Mesendoderm (in vitro differentiated cells): Measurements from ENCODE around the gene ATP8A1. TPM values are rescaled to one million over a fixed set of nuclear protein-coding genes. Genes with fewer than 3 reads are reported as not detected.
"Not testable (repeated sequence)": the region's sequence is repeated elsewhere in the genome, so short reads cannot be mapped to it uniquely, and the experiment has no call there.

Experiments
- DNase-seq: peaks from one replicate; pipeline ENCODE4 v3.0.0; 2013
- H2AK5ac ChIP-seq: 2 replicates; pipeline ENCODE4 v1.6.1; 2013; ENCODE audit warnings: low read length, inconsistent platforms
- H2BK120ac ChIP-seq: 2 replicates; pipeline ENCODE4 v1.6.1; 2013; ENCODE audit warnings: low read depth, mild to moderate bottlenecking, low read length, moderate library complexity, mixed read lengths
- H2BK15ac ChIP-seq: replicated peaks from 2 replicates; pipeline ENCODE4 v1.6.1; 2013; ENCODE audit warnings: low read depth, mild to moderate bottlenecking, moderate library complexity
- H2BK5ac ChIP-seq: 2 replicates; pipeline ENCODE4 v1.6.1; 2013; ENCODE audit warnings: low read length, inconsistent platforms
- H3K18ac ChIP-seq: 2 replicates; pipeline ENCODE4 v1.6.1; 2013; ENCODE audit warnings: mild to moderate bottlenecking, low read length, mixed read lengths
- H3K23ac ChIP-seq: one replicate; pipeline ENCODE4 v1.6.1; 2013; ENCODE audit warnings: low read length
- H3K27ac ChIP-seq: 2 replicates; pipeline ENCODE4 v1.5.1; 2013; ENCODE audit warnings: low read depth, mild to moderate bottlenecking, inconsistent platforms, low read length, moderate library complexity
- H3K27me3 ChIP-seq: 2 replicates; pipeline ENCODE4 v1.6.1; 2013; ENCODE audit warnings: low read length, control low read depth, mild to moderate bottlenecking, inconsistent platforms; ENCODE audit not compliant: insufficient read depth, poor library complexity
- H3K36me3 ChIP-seq: 2 replicates; pipeline ENCODE4 v1.6.1; 2013; ENCODE audit warnings: low read length, inconsistent platforms; ENCODE audit not compliant: control insufficient read depth, insufficient read depth
- H3K4ac ChIP-seq: one replicate; pipeline ENCODE4 v1.6.1; 2013; ENCODE audit warnings: low read depth, mild to moderate bottlenecking, low read length, moderate library complexity
- H3K4me1 ChIP-seq: 2 replicates; pipeline ENCODE4 v1.6.1; 2013; ENCODE audit warnings: low read depth, low read length, inconsistent platforms; ENCODE audit not compliant: control insufficient read depth
- H3K4me2 ChIP-seq: 2 replicates; pipeline ENCODE4 v1.6.1; 2013; ENCODE audit warnings: low read length
- H3K4me3 ChIP-seq: 2 replicates; pipeline ENCODE4 v1.5.1; 2013; ENCODE audit warnings: mild to moderate bottlenecking, low read length
- H3K56ac ChIP-seq: one replicate; pipeline ENCODE4 v1.6.1; 2013; ENCODE audit warnings: low read length
- H3K79me1 ChIP-seq: 2 replicates; pipeline ENCODE4 v1.6.1; 2013; ENCODE audit warnings: low read length, inconsistent platforms
- H3K79me2 ChIP-seq: 2 replicates; pipeline ENCODE4 v1.6.1; 2013; ENCODE audit warnings: mild to moderate bottlenecking, low read length; ENCODE audit not compliant: control insufficient read depth, insufficient read depth
- H3K9ac ChIP-seq: 2 replicates; pipeline ENCODE4 v1.6.1; 2013; ENCODE audit warnings: low read length, inconsistent platforms
- H4K5ac ChIP-seq: one replicate; pipeline ENCODE4 v1.6.1; 2013; ENCODE audit warnings: low read length
- H4K8ac ChIP-seq: one replicate; pipeline ENCODE4 v1.6.1; 2013; ENCODE audit warnings: low read depth, mild to moderate bottlenecking, control low read depth, low read length, moderate library complexity
- WGBS: extraction: QIAGEN DNeasy Blood & Tissue Kit; methylation state at CpG from one replicate; pipeline ENCODE4 v1.1.7; 2013; ENCODE audit warnings: low lambda C conversion rate, missing lambda C conversion rate; ENCODE audit not compliant: insufficient coverage; ENCODE audit errors: extremely low coverage; 5-methylcytosine and 5-hydroxymethylcytosine counted together
- polyA plus RNA-seq, 2 experiments: library from polyadenylated mRNA; stranded (reverse); fragments of 200-250 nt; gene quantifications; one replicate each; pipeline ENCODE4 v1.2.3, GENCODE V29; 2013

ATP8A1 gene
- polyA plus RNA-seq (2013, experiment 1 of 2): 1.9 TPM
- polyA plus RNA-seq (2013, experiment 2 of 2): 2.3 TPM

GRCh38 chr4:42656944-42657792, at the start of gene ATP8A1:
TSS of gene ATP8A1 (minus strand) at chr4:42657105. CDS start at chr4:42656873, 232 bp downstream.
- no peaks in the 10 kb centered on the region for H3K27me3 ChIP-seq
- H3K4me2 ChIP-seq: peak within 1 kb of the TSS; percentile 95
- H3K18ac ChIP-seq: peak within 1 kb of the TSS; percentile 36
- H2AK5ac ChIP-seq: no peak within 1 kb of the TSS
- no CpG with 5 or more reads among the region's 74 CpGs for WGBS
- peak within 1 kb of the TSS; percentile 71 for H3K27ac ChIP-seq
- H2BK120ac ChIP-seq: no peak within 1 kb of the TSS
- H3K9ac ChIP-seq: peak within 1 kb of the TSS; percentile 89
- H3K79me2 ChIP-seq: no peaks in the 10 kb centered on the region
- H3K4me3 ChIP-seq: peak within 1 kb of the TSS; percentile 71
- peak within 1 kb of the TSS; percentile 75 for H2BK5ac ChIP-seq
- peak; percentile 97 for DNase-seq
- H2BK15ac ChIP-seq: no peak within 1 kb of the TSS
- no peaks in the 10 kb centered on the region for H3K79me1 ChIP-seq
- peak within 1 kb of the TSS; percentile 72 for H3K23ac ChIP-seq
- H3K36me3 ChIP-seq: no peaks in the 10 kb centered on the region
- H3K56ac ChIP-seq: peak within 1 kb of the TSS; percentile 96
- peak within 1 kb of the TSS; percentile 19 for H3K4ac ChIP-seq
- no peak within 1 kb of the TSS for H4K8ac ChIP-seq
- no peak within 1 kb of the TSS for H4K5ac ChIP-seq
- no peaks in the 10 kb centered on the region for H3K4me1 ChIP-seq

GRCh38 chr4:42706086-42706485, 49.2 kb upstream of the ATP8A1 start:
- H4K5ac ChIP-seq: no peak overlapping the region
- H3K4ac ChIP-seq: no peak overlapping the region
- no peak overlapping the region for H3K9ac ChIP-seq
- H3K79me1 ChIP-seq: no peaks in the 10 kb centered on the region
- peaks cover 9% of the 10 kb centered on the region for H3K4me1 ChIP-seq
- H2BK5ac ChIP-seq: no peak overlapping the region
- no peaks in the 10 kb centered on the region for H3K27me3 ChIP-seq
- DNase-seq: no peak
- no peak overlapping the region for H2AK5ac ChIP-seq
- H4K8ac ChIP-seq: no peak overlapping the region
- H3K4me3 ChIP-seq: no peak overlapping the region
- no peaks in the 10 kb centered on the region for H3K79me2 ChIP-seq
- no peak overlapping the region for H3K56ac ChIP-seq
- H3K18ac ChIP-seq: no peak overlapping the region
- no peak overlapping the region for H3K23ac ChIP-seq
- H3K27ac ChIP-seq: no peak overlapping the region
- H2BK120ac ChIP-seq: no peak overlapping the region
- H2BK15ac ChIP-seq: no peak overlapping the region
- H3K4me2 ChIP-seq: no peak overlapping the region
- WGBS: no CpG with 5 or more reads among the region's 4 CpGs
- no peaks in the 10 kb centered on the region for H3K36me3 ChIP-seq

- no CpG with 5 or more reads among the region's 5 CpGs for WGBS
- no peak for DNase-seq
- no peak overlapping the region for H3K4me2 ChIP-seq
- no peak overlapping the region for H3K56ac ChIP-seq
- H3K4me1 ChIP-seq: peaks cover 3% of the 10 kb centered on the region
- H3K36me3 ChIP-seq: no peaks in the 10 kb centered on the region
- no peak overlapping the region for H2BK15ac ChIP-seq
- no peaks in the 10 kb centered on the region for H3K79me1 ChIP-seq
- H3K23ac ChIP-seq: no peak overlapping the region
- H4K5ac ChIP-seq: no peak overlapping the region
- no peaks in the 10 kb centered on the region for H3K27me3 ChIP-seq
- no peak overlapping the region for H3K4me3 ChIP-seq
- no peak overlapping the region for H3K4ac ChIP-seq
- H3K79me2 ChIP-seq: no peaks in the 10 kb centered on the region
- H2BK5ac ChIP-seq: no peak overlapping the region
- no peak overlapping the region for H2AK5ac ChIP-seq
- no peak overlapping the region for H2BK120ac ChIP-seq
- no peak overlapping the region for H4K8ac ChIP-seq
- H3K27ac ChIP-seq: no peak overlapping the region
- H3K18ac ChIP-seq: no peak overlapping the region
- no peak overlapping the region for H3K9ac ChIP-seq
These were observed 46.9 kb upstream of the ATP8A1 start for GRCh38 chr4:42703813-42704212.

GRCh38 chr4:42702895-42703294, 46.0 kb upstream of the ATP8A1 start:
- no peak overlapping the region for H2AK5ac ChIP-seq
- no peak overlapping the region for H3K18ac ChIP-seq
- no peak overlapping the region for H2BK15ac ChIP-seq
- H3K4ac ChIP-seq: no peak overlapping the region
- H3K27ac ChIP-seq: no peak overlapping the region
- H3K4me3 ChIP-seq: no peak overlapping the region
- H2BK120ac ChIP-seq: no peak overlapping the region
- no peaks in the 10 kb centered on the region for H3K36me3 ChIP-seq
- no peak overlapping the region for H3K9ac ChIP-seq
- H4K5ac ChIP-seq: no peak overlapping the region
- H3K56ac ChIP-seq: no peak overlapping the region
- no peaks in the 10 kb centered on the region for H3K27me3 ChIP-seq
- no peak overlapping the region for H3K23ac ChIP-seq
- H2BK5ac ChIP-seq: no peak overlapping the region
- no peak for DNase-seq
- H3K79me1 ChIP-seq: no peaks in the 10 kb centered on the region
- H4K8ac ChIP-seq: no peak overlapping the region
- H3K4me2 ChIP-seq: no peak overlapping the region
- no peaks in the 10 kb centered on the region for H3K79me2 ChIP-seq
- no peaks in the 10 kb centered on the region for H3K4me1 ChIP-seq
- WGBS: no CpG with 5 or more reads among the region's 3 CpGs

GRCh38 chr4:42701780-42702179, 44.9 kb upstream of the ATP8A1 start:
- no CpG with 5 or more reads among the region's 7 CpGs for WGBS
- not testable (repeated sequence) for H3K4me1 ChIP-seq, H3K56ac ChIP-seq

More at GRCh38 chr4:42701780-42702179, 44.9 kb upstream of the ATP8A1 start:
- not testable (repeated sequence) for H4K8ac ChIP-seq, H3K23ac ChIP-seq, H3K4me3 ChIP-seq, H3K18ac ChIP-seq, H3K27ac ChIP-seq, H3K9ac ChIP-seq, H3K79me2 ChIP-seq, H2BK15ac ChIP-seq, H3K36me3 ChIP-seq, H2BK5ac ChIP-seq, H3K27me3 ChIP-seq, H2AK5ac ChIP-seq, H2BK120ac ChIP-seq, H3K4me2 ChIP-seq, H3K79me1 ChIP-seq, DNase-seq, H4K5ac ChIP-seq, H3K4ac ChIP-seq
